Adrenal gland (tissue), 12 donors: ENCODE measurements around the gene CCDC57. TPM values are rescaled to one million over a fixed set of nuclear protein-coding genes. Genes with fewer than 3 reads are reported as not detected.

Source experiments
- DNase-seq, 7 donors: peaks; one replicate each; pipeline ENCODE4 v3.0.0-alpha.2; 2019 to 2020
- H3K27ac ChIP-seq, 5 donors: fragments of 200-600 bp; sonication (generic) in 4 of 5; 1 replicate in 3 of 5; 2 replicates in 2 of 5; pipeline versions ENCODE4 v1.5.1 to v1.8.0; 2016 to 2020; ENCODE audit warnings: mild to moderate bottlenecking in 1 of 5
- H3K27me3 ChIP-seq: fragments of 200-600 bp; 2 replicates; pipeline ENCODE4 v1.8.0; 2021
- H3K36me3 ChIP-seq, 2 donors: fragments of 200-600 bp; replicated peaks in 1 of 2; 1 replicate in 1 of 2; 2 replicates in 1 of 2; pipeline versions ENCODE4 v1.5.1 to v1.8.0; 2018 to 2022
- H3K4me1 ChIP-seq, 2 donors: fragments of 200-600 bp; replicated peaks in 1 of 2; 1 replicate in 1 of 2; 2 replicates in 1 of 2; pipeline versions ENCODE4 v1.5.1 to v1.8.0; 2018 to 2021
- H3K4me3 ChIP-seq, 4 donors: fragments of 200-600 bp; sonication (generic) in 3 of 4; one replicate each; pipeline ENCODE4 v1.5.1; 2016 to 2018
- H3K9me3 ChIP-seq, 3 donors: fragments of 200-600 bp; sonication (generic) in 1 of 3; replicated peaks in 1 of 3; 1 replicate in 2 of 3; 2 replicates in 1 of 3; pipeline versions ENCODE4 v1.5.1 to v1.8.0; 2016 to 2021
- POLR2A ChIP-seq, 2 donors: fragments of 450-650 bp; IDR thresholded peaks; one replicate each; pipeline ENCODE4 v1.6.1; 2017; ENCODE audit warnings: antibody characterized with exemption in 2 of 2, mild to moderate bottlenecking in 2 of 2, moderate library complexity in 1 of 2
- WGBS, 4 donors: extraction: QIAGEN DNeasy Blood & Tissue Kit in 2 of 4; methylation state at CpG; one replicate each; pipeline versions ENCODE4 v1.1.5 to v1.1.7; 2013 to 2017; 5-methylcytosine and 5-hydroxymethylcytosine counted together
- intact Hi-C, 2 donors: fragments of 100-400 bp; cut with DNase I; formaldehyde crosslinking; loops; one replicate each; pipeline versions ENCODE4 v1.14.1 to v1.15.0; 2022 to 2023
- polyA plus RNA-seq, 3 donors: library from polyadenylated mRNA; stranded (reverse); fragments of 200-250 nt in 2 of 3; fragments of 350-450 nt in 1 of 3; fragmentation: Illumina TruSeq in 1 of 3; extraction: RNeasy Lipid Tissue Mini Kit (QIAGEN cat#74804) in 1 of 3; gene quantifications; one replicate each; pipeline ENCODE4 v1.2.3, GENCODE V29; 2013 to 2014
- total RNA-seq, 9 donors: library from RNA; depleted of rRNA in 4 of 9; stranded (reverse); fragments of >200 nt in 4 of 9; fragments of 120-200 nt in 1 of 9; fragmentation: NEBNext Ultra II Directional in 1 of 9; extraction: Animal tissue kit (Norgen Biotek cat#: 25700) in 1 of 9; gene quantifications; one replicate each; pipeline versions ENCODE4 v1.1.0 to v1.2.4, GENCODE V29; 2013 to 2023
- TF ChIP-seq, protein P1 (sequence below), 6 experiments: fragments of 450-650 bp in 4 of 6; fragments of 200-600 bp in 2 of 6; sonication (generic) in 1 of 6; IDR thresholded peaks; 1 replicate in 5 of 6; 2 replicates in 1 of 6; pipeline versions ENCODE4 v1.5.1 to v1.8.0; 2016 to 2021; ENCODE audit warnings: antibody characterized with exemption in 6 of 6, mild to moderate bottlenecking in 2 of 6, moderate library complexity in 1 of 6
- donor health status: healthy with polysubstance abuse.
- donor health status: Bipolar disorder and iron deficiency.
- donor health status: DM: yes; HTN: yes; CAD: no.
- donor health status: DM: no; HTN: no; CAD: no.
- donor health status: DM: no; HTN: no; CAD: no.
- donor health status: DM: yes; HTN: yes; CAD: no.

The CCDC57 gene
- total and polyA plus RNA-seq, 12 donors, result 7.1 to 275 (median 28.8) TPM

GRCh38 chr17:82128287-82128686, 84.4 kb downstream of the CCDC57 start:
- Histone ChIP-seq H3K27me3 (no peaks in the 10 kb centered on the region), H3K4me1 (peaks cover 4 to 5% of the 10 kb centered on the region in 2 donors), H3K36me3 (no peaks in the 10 kb centered on the region), H3K4me3 (no peak overlapping the region), H3K27ac (no peak overlapping the region), H3K9me3 (no peaks in the 10 kb centered on the region)
- intact Hi-C loops, result no loop called here
- TF ChIP-seq, protein P1, sequence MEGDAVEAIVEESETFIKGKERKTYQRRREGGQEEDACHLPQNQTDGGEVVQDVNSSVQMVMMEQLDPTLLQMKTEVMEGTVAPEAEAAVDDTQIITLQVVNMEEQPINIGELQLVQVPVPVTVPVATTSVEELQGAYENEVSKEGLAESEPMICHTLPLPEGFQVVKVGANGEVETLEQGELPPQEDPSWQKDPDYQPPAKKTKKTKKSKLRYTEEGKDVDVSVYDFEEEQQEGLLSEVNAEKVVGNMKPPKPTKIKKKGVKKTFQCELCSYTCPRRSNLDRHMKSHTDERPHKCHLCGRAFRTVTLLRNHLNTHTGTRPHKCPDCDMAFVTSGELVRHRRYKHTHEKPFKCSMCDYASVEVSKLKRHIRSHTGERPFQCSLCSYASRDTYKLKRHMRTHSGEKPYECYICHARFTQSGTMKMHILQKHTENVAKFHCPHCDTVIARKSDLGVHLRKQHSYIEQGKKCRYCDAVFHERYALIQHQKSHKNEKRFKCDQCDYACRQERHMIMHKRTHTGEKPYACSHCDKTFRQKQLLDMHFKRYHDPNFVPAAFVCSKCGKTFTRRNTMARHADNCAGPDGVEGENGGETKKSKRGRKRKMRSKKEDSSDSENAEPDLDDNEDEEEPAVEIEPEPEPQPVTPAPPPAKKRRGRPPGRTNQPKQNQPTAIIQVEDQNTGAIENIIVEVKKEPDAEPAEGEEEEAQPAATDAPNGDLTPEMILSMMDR (IDR thresholded peaks at IDR 0.05), result no peak
- no peak for TF ChIP-seq POLR2A (IDR thresholded peaks at IDR 0.05)
- WGBS, 4 donors, result 85 to 93% (median 90%) methylated on average over 9 to 15 of the region's 15 CpGs
- DNase-seq, result no peak

DNA sequence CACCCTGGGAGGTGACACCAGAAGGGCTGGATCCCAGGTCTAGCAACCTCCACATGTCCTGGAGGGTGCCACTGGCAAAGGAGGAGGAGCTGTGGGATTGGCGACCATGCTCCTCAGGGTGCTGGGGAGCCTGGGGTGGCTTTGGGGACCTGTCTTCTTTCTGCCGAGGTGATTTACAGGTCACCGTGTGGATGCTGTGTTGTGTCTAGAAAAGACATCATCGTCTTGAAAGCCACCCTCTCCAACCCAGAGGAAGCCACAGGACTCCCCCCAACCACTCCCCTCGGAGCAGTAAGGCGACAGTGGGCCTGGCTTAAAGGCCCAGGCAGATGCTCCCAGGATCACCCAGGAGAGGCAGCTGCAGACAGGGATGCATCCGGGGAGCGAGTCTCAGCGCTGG, 84.9 kb downstream of the CCDC57 start:
- peaks cover 4 to 5% of the 10 kb centered on the region in 2 donors for H3K4me1 ChIP-seq
- H3K27ac ChIP-seq, result no peak overlapping the region
- intact Hi-C loops, result no loop called here
- no peaks in the 10 kb centered on the region for H3K27me3 ChIP-seq
- WGBS, 4 donors, result 90 to 97% (median 94%) methylated on average over 4 to 9 of the region's 9 CpGs
- H3K9me3 ChIP-seq, result no peaks in the 10 kb centered on the region
- no peak overlapping the region for H3K4me3 ChIP-seq
- no peaks in the 10 kb centered on the region for H3K36me3 ChIP-seq
- no peak for DNase-seq
- TF ChIP-seq POLR2A (IDR thresholded peaks at IDR 0.05), result no peak
- TF ChIP-seq, protein P1 (IDR thresholded peaks at IDR 0.05), result no peak

GRCh38 chr17:82127315-82127595, 85.4 kb downstream of the CCDC57 start:
- no peak overlapping the region for H3K27ac ChIP-seq
- no peak for TF ChIP-seq POLR2A (IDR thresholded peaks at IDR 0.05)
- TF ChIP-seq, protein P1 (IDR thresholded peaks at IDR 0.05), result no peak
- 81 to 100% (median 85%) methylated on average over 1 to 11 of the region's 11 CpGs for WGBS, 4 donors
- H3K27me3 ChIP-seq, result no peaks in the 10 kb centered on the region
- no peak for DNase-seq
- intact Hi-C loops, result no loop called here
- no peak overlapping the region for H3K4me3 ChIP-seq
- no peaks in the 10 kb centered on the region for H3K36me3 ChIP-seq
- H3K4me1 ChIP-seq, result peaks cover 2 to 5% of the 10 kb centered on the region in 2 donors
- H3K9me3 ChIP-seq, result no peaks in the 10 kb centered on the region

DNA sequence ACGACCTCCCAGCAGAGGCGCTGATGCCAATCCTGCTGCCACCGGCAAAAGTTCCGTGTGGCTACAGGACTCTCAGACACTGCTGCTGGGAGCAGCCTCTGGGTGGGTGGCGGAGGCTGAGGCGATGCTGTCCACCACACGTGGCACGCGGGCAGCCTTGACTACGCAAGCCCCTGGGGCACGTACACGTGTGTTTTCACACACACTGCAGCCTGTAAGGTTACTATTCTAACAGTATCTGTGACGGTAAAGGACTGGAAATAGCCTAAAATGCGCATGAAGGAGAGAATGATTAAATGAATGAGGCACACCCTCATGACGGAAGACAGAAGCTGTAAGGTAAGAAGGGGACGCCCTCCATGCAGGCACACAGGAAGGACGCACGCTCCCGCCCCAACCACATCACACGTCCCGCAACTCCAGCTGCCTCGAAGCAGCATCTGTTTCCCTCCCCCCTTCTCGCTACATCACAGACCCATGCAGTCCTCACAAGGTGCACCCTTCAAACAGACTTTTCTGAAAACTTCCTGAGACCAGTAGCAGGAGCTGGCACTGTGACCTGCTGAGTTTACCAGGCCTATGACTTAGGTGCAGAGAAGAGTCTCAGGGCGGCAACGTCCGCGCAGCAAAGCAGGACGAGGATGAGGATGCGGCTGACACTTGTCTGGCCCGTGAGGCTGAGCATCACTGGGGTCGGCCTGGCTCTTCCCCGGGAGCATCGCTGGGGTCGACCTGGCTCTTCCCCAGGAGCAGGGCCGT, 85.9 kb downstream of the CCDC57 start:
- peaks cover 0 to 5% of the 10 kb centered on the region in 2 donors for H3K4me1 ChIP-seq
- no peaks in the 10 kb centered on the region for H3K9me3 ChIP-seq
- no peak overlapping the region for H3K4me3 ChIP-seq
- TF ChIP-seq, protein P1 (IDR thresholded peaks at IDR 0.05), result no peak
- TF ChIP-seq POLR2A (IDR thresholded peaks at IDR 0.05), result no peak
- no peaks in the 10 kb centered on the region for H3K36me3 ChIP-seq
- no peak for DNase-seq
- H3K27ac ChIP-seq, result no peak overlapping the region
- 83 to 90% (median 87%) methylated on average over 27 to 35 of the region's 35 CpGs for WGBS, 4 donors
- no peaks in the 10 kb centered on the region for H3K27me3 ChIP-seq
- intact Hi-C loops, result no loop called here
